ENCODE results near the gene EIF2B2.

- TF ChIP-seq POLR2A (IDR thresholded peaks at IDR 0.05), result no peak
- no peak for TF ChIP-seq CTCF (IDR thresholded peaks at IDR 0.05)
These were observed 23.7 kb upstream of the EIF2B2 start for GRCh38 chr14:74979029-74979428.

Data from adrenal gland (tissue), 5 donors.